GM12878 (cell line): Measurements from ENCODE around the gene OLFML2A. TPM values are rescaled to one million over a fixed set of nuclear protein-coding genes. Genes with fewer than 3 reads are reported as not detected.

Experiments
- ATF7 ChIP-seq: fragments of 450-650 bp; IDR thresholded peaks from 2 replicates; pipeline ENCODE4 v1.6.1; 2016; ENCODE audit warnings: low read depth, mild to moderate bottlenecking
- CBFB ChIP-seq: IDR thresholded peaks from 2 replicates; pipeline ENCODE4 v1.6.1; 2016; ENCODE audit warnings: antibody characterized with exemption, low read depth
- EP300 ChIP-seq, 2 experiments: fragments of 150-350 bp in 1 of 2; IDR thresholded peaks; 2 replicates each; pipeline ENCODE4 v1.6.1; 2011 to 2012; ENCODE audit warnings: low read depth in 2 of 2, low read length in 2 of 2, borderline replicate concordance in 1 of 2, improper control_type of control experiment in 1 of 2, inconsistent platforms in 1 of 2; ENCODE audit not compliant: control insufficient read depth in 1 of 2
- HDAC2 ChIP-seq: fragments of 200-600 bp; sonication (generic); IDR thresholded peaks from 2 replicates; pipeline ENCODE4 v1.6.1; 2017
- HDAC6 ChIP-seq: fragments of 200-600 bp; sonication (generic); IDR thresholded peaks from one replicate; pipeline ENCODE4 v1.8.0; 2017; ENCODE audit warnings: antibody characterized with exemption; ENCODE audit not compliant: unreplicated experiment
- HDGF ChIP-seq: fragments of 450-650 bp; IDR thresholded peaks from 2 replicates; pipeline ENCODE4 v1.6.1; 2016; ENCODE audit warnings: antibody characterized with exemption
- IRF4 ChIP-seq: IDR thresholded peaks from 2 replicates; pipeline ENCODE4 v1.6.1; 2011; ENCODE audit warnings: low read depth, low read length
- KDM1A ChIP-seq: fragments of 200-600 bp; sonication (generic); IDR thresholded peaks from 2 replicates; pipeline ENCODE4 v1.6.1; 2016; ENCODE audit warnings: borderline replicate concordance
- MEF2B ChIP-seq: fragments of 450-650 bp; IDR thresholded peaks from 2 replicates; pipeline ENCODE4 v1.6.1; 2018; ENCODE audit warnings: mild to moderate bottlenecking, moderate library complexity; ENCODE audit not compliant: partially characterized antibody, poor library complexity, severe bottlenecking
- MTA2 ChIP-seq: fragments of 450-650 bp; IDR thresholded peaks from 2 replicates; pipeline ENCODE4 v1.6.1; 2016; ENCODE audit warnings: low read depth, mild to moderate bottlenecking, moderate library complexity
- MXI1 ChIP-seq: fragments of 150-350 bp; IDR thresholded peaks from 2 replicates; pipeline ENCODE4 v1.6.1; 2011; ENCODE audit warnings: low read depth, mild to moderate bottlenecking, inconsistent platforms, low read length, improper control_type of control experiment
- NBN ChIP-seq: fragments of 450-650 bp; IDR thresholded peaks from 2 replicates; pipeline ENCODE4 v1.6.1; 2016
- PAX5 ChIP-seq: IDR thresholded peaks from 2 replicates; pipeline ENCODE4 v1.6.1; 2011; ENCODE audit warnings: low read depth, low read length, borderline replicate concordance
- PAX8 ChIP-seq: fragments of 450-650 bp; IDR thresholded peaks from 2 replicates; pipeline ENCODE4 v1.6.1; 2017; ENCODE audit warnings: mild to moderate bottlenecking, moderate library complexity
- POLR2AphosphoS2 ChIP-seq: IDR thresholded peaks from 2 replicates; pipeline ENCODE4 v1.6.1; 2011; ENCODE audit warnings: low read depth, mild to moderate bottlenecking, low read length, improper control_type of control experiment, moderate library complexity
- SMAD5 ChIP-seq: IDR thresholded peaks from 2 replicates; pipeline ENCODE4 v1.6.1; 2016; ENCODE audit warnings: antibody characterized with exemption, low read depth
- SMC3 ChIP-seq: IDR thresholded peaks from 2 replicates; pipeline ENCODE4 v1.6.1; 2011; ENCODE audit warnings: low read length, improper control_type of control experiment, borderline replicate concordance
- SREBF1 ChIP-seq: IDR thresholded peaks from 2 replicates; pipeline ENCODE4 v1.6.1; 2012; ENCODE audit warnings: mild to moderate bottlenecking, low read length
- STAT3 ChIP-seq: IDR thresholded peaks from 2 replicates; pipeline ENCODE4 v1.6.1; 2011; ENCODE audit warnings: low read depth, low read length, improper control_type of control experiment
- TCF3 ChIP-seq: IDR thresholded peaks from 2 replicates; pipeline ENCODE4 v1.6.1; 2012; ENCODE audit warnings: low read depth, mild to moderate bottlenecking, low read length, borderline replicate concordance; ENCODE audit not compliant: insufficient read depth
- TCF7 ChIP-seq: IDR thresholded peaks from 2 replicates; pipeline ENCODE4 v1.6.1; 2014; ENCODE audit warnings: antibody characterized with exemption, borderline replicate concordance
- WRNIP1 ChIP-seq: IDR thresholded peaks from 2 replicates; pipeline ENCODE4 v1.6.1; 2011; ENCODE audit warnings: low read depth, low read length, improper control_type of control experiment, borderline replicate concordance
- ZNF384 ChIP-seq: IDR thresholded peaks from 2 replicates; pipeline ENCODE4 v1.6.1; 2012; ENCODE audit warnings: low read depth, mild to moderate bottlenecking, low read length, improper control_type of control experiment, borderline replicate concordance
- polyA plus RNA-seq, 11 experiments: library from polyadenylated mRNA; depleted of rRNA in 4 of 11; unstranded in 6 of 11; stranded (reverse) in 5 of 11; fragments of >200 nt; fragmentation: Nextera tagmentation in 4 of 11; fragmentation: Illumina TruSeq in 1 of 11; extraction: Ambion mirVana in 4 of 11; extraction: Trizol in 1 of 11; gene quantifications; 1 replicate in 1 of 11; 2 replicates in 10 of 11; pipeline versions ENCODE4 v1.2.1 to v1.2.3, GENCODE V29; 2011 to 2016; ENCODE audit warnings: inconsistent platforms in 2 of 11, missing spikeins in 2 of 11, low read depth in 1 of 11
- total RNA-seq, 4 experiments: library from RNA; depleted of rRNA in 3 of 4; stranded (reverse); fragments of >200 nt in 3 of 4; fragmentation: Illumina TruSeq in 1 of 4; extraction: Trizol in 1 of 4; gene quantifications; 2 replicates each; pipeline versions ENCODE4 v1.2.1 to v1.2.3, GENCODE V29; 2013 to 2021
- TF ChIP-seq, protein P1 (sequence below): fragments of 150-350 bp; IDR thresholded peaks from 2 replicates; pipeline ENCODE4 v1.6.1; 2014; ENCODE audit warnings: mild to moderate bottlenecking, low read depth, low read length
- TF ChIP-seq, protein P2 (sequence below): IDR thresholded peaks from 2 replicates; pipeline ENCODE4 v1.6.1; 2012; ENCODE audit warnings: low read length, inconsistent platforms
- TF ChIP-seq, protein P3 (sequence below): IDR thresholded peaks from 2 replicates; pipeline ENCODE4 v1.6.1; 2012; ENCODE audit warnings: low read depth, low read length, improper control_type of control experiment
- TF ChIP-seq, protein P4 (sequence below): fragments of 450-650 bp; IDR thresholded peaks from 2 replicates; pipeline ENCODE4 v1.6.1; 2016; ENCODE audit warnings: mild to moderate bottlenecking
- TF ChIP-seq, protein P5 (sequence below): IDR thresholded peaks from 2 replicates; pipeline ENCODE4 v1.6.1; 2012; ENCODE audit warnings: low read depth, low read length, improper control_type of control experiment

The OLFML2A gene
- total and polyA plus RNA-seq, 10 of the 15 experiments (the other 5 are each of a cell fraction or from before 2014, with no cell fraction given): 0.02 to 0.13 (median 0.10) TPM; not detected in 4

DNA sequence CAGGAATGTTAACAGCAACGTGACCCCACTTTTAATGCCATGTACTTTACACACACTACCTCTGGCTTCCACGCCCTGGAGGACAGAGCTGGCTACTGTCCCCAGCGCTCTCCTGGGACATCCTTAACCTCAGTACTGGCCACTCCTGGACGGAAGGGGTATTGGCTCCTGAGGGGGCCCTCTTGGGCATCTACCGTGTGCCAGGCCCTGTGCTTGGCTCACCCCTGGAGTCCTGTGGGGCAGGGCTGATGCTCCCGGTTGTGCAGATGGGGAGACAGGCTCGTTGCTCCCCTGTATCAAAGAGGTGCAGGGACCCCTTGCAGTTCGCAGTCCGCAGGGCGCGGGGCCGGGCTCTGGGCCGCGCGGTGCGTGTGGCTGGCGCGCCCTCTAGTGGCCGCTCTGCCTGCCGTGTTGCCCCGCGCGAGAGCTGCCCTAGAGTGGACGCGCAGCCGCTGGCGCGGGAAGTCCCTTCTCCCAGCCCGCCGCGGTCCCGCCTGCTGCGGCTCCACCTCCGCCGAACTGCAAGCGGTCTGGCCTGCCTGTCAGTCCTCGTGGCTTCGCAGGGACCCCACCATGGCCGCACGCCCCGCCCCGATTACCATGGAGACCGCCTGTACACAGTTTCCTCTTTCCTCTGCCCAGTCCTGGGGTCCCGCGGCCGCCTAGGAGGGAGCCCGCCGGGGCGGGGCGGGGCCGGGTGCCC lies 76.0 kb downstream of the OLFML2A start, which contains the start of gene WDR38 (continued):
- no peak for TF ChIP-seq SREBF1
- TF ChIP-seq HDAC2: no peak
- peak; percentile 81 for TF ChIP-seq MEF2B
- TF ChIP-seq, protein P1, sequence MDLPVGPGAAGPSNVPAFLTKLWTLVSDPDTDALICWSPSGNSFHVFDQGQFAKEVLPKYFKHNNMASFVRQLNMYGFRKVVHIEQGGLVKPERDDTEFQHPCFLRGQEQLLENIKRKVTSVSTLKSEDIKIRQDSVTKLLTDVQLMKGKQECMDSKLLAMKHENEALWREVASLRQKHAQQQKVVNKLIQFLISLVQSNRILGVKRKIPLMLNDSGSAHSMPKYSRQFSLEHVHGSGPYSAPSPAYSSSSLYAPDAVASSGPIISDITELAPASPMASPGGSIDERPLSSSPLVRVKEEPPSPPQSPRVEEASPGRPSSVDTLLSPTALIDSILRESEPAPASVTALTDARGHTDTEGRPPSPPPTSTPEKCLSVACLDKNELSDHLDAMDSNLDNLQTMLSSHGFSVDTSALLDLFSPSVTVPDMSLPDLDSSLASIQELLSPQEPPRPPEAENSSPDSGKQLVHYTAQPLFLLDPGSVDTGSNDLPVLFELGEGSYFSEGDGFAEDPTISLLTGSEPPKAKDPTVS: no peak
- TF ChIP-seq, protein P2, sequence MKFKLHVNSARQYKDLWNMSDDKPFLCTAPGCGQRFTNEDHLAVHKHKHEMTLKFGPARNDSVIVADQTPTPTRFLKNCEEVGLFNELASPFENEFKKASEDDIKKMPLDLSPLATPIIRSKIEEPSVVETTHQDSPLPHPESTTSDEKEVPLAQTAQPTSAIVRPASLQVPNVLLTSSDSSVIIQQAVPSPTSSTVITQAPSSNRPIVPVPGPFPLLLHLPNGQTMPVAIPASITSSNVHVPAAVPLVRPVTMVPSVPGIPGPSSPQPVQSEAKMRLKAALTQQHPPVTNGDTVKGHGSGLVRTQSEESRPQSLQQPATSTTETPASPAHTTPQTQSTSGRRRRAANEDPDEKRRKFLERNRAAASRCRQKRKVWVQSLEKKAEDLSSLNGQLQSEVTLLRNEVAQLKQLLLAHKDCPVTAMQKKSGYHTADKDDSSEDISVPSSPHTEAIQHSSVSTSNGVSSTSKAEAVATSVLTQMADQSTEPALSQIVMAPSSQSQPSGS: no peak
- no peak for TF ChIP-seq MTA2
- TF ChIP-seq SMC3: peak; percentile 91
- no peak for TF ChIP-seq ATF7
- TF ChIP-seq EP300 (IDR thresholded peaks at IDR 0.05; ENCODE audit: borderline replicate concordance in 1 of 2, control insufficient read depth in 1 of 2, low read depth in 2 of 2, low read length in 2 of 2): no peak
- TF ChIP-seq HDAC6: no peak
- no peak for TF ChIP-seq CBFB
- TF ChIP-seq NBN: 0 out of 2 replicates have a peak, but pooled peaks have one; percentile 38
- TF ChIP-seq POLR2AphosphoS2: no peak
- TF ChIP-seq, protein P3, sequence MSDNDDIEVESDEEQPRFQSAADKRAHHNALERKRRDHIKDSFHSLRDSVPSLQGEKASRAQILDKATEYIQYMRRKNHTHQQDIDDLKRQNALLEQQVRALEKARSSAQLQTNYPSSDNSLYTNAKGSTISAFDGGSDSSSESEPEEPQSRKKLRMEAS: peak; percentile 45
- no peak for TF ChIP-seq STAT3
- no peak for TF ChIP-seq HDGF
- TF ChIP-seq MXI1: peak; percentile 74
- TF ChIP-seq SMAD5: no peak
- no peak for TF ChIP-seq PAX5
- no peak for TF ChIP-seq TCF7
- TF ChIP-seq WRNIP1: no peak
- no peak for TF ChIP-seq PAX8
- TF ChIP-seq KDM1A: no peak
- no peak for TF ChIP-seq ZNF384
- TF ChIP-seq, protein P4, sequence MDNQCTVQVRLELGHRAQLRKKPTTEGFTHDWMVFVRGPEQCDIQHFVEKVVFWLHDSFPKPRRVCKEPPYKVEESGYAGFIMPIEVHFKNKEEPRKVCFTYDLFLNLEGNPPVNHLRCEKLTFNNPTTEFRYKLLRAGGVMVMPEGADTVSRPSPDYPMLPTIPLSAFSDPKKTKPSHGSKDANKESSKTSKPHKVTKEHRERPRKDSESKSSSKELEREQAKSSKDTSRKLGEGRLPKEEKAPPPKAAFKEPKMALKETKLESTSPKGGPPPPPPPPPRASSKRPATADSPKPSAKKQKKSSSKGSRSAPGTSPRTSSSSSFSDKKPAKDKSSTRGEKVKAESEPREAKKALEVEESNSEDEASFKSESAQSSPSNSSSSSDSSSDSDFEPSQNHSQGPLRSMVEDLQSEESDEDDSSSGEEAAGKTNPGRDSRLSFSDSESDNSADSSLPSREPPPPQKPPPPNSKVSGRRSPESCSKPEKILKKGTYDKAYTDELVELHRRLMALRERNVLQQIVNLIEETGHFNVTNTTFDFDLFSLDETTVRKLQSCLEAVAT: no peak
- no peak for TF ChIP-seq TCF3
- TF ChIP-seq, protein P5, sequence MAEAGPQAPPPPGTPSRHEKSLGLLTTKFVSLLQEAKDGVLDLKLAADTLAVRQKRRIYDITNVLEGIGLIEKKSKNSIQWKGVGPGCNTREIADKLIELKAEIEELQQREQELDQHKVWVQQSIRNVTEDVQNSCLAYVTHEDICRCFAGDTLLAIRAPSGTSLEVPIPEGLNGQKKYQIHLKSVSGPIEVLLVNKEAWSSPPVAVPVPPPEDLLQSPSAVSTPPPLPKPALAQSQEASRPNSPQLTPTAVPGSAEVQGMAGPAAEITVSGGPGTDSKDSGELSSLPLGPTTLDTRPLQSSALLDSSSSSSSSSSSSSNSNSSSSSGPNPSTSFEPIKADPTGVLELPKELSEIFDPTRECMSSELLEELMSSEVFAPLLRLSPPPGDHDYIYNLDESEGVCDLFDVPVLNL: no peak
- TF ChIP-seq IRF4: no peak
